HEK293 (cell line): ENCODE results near the gene OSCP1.

Experiments used
- CTCF ChIA-PET: fragments of 350-600 bp; formaldehyde crosslinking; extraction: SDS; loops from one replicate; lab custom pipeline; 2021; ENCODE audit warnings: antibody characterized with exemption; lab: Yijun Ruan, JAX
- POLR2A ChIA-PET: fragments of 300-600 bp; formaldehyde crosslinking; extraction: SDS; loops from one replicate; lab custom pipeline; 2020; ENCODE audit warnings: antibody characterized with exemption, inconsistent platforms; lab: Yijun Ruan, JAX
- H3K27ac ChIP-seq: fragments of 200-500 bp; sonication (Bioruptor generic); 2 replicates; pipeline ENCODE4 v1.5.1; 2014; ENCODE audit warnings: low read depth, low read length, control low read depth, inconsistent platforms; ENCODE audit errors: extremely low read depth
- H3K36me3 ChIP-seq, 2 experiments: fragments of 200-500 bp in 1 of 2; sonication (Bioruptor generic) in 1 of 2; 1 replicate in 1 of 2; 2 replicates in 1 of 2; pipeline ENCODE4 v1.5.1; 2014 to 2017; ENCODE audit warnings: inconsistent platforms in 2 of 2, low read length in 2 of 2; ENCODE audit not compliant: control insufficient read depth in 2 of 2, insufficient read depth in 1 of 2
- H3K4me1 ChIP-seq: fragments of 200-500 bp; sonication (Bioruptor generic); 2 replicates; pipeline ENCODE4 v1.5.1; 2014; ENCODE audit warnings: mild to moderate bottlenecking, low read length, inconsistent platforms; ENCODE audit not compliant: control insufficient read depth, insufficient read depth
- H3K4me3 ChIP-seq: 2 replicates; pipeline ENCODE4 v1.5.1; 2011; ENCODE audit warnings: low read depth, mild to moderate bottlenecking, control low read depth, low read length, moderate library complexity
- H3K9me3 ChIP-seq: fragments of 200-500 bp; sonication (Bioruptor generic); 2 replicates; pipeline ENCODE4 v1.5.1; 2014; ENCODE audit warnings: low read depth, low read length, inconsistent platforms; ENCODE audit not compliant: control insufficient read depth, insufficient read depth
- ATF2 ChIP-seq: fragments of 450-650 bp; formaldehyde crosslinking; IDR thresholded peaks from 2 replicates; pipeline ENCODE4 v1.5.1; 2016; ENCODE audit warnings: missing biosample characterization, missing genetic modification characterization, low read depth
- CTCF ChIP-seq: fragments of 450-650 bp; formaldehyde crosslinking; IDR thresholded peaks from 2 replicates; pipeline ENCODE4 v1.5.1; 2016; ENCODE audit warnings: missing biosample characterization, missing genetic modification characterization
- ELK4 ChIP-seq: IDR thresholded peaks from 2 replicates; pipeline ENCODE4 v1.6.1; 2011; ENCODE audit warnings: mild to moderate bottlenecking, low read depth, low read length, borderline replicate concordance
- GLI2 ChIP-seq: fragments of 450-650 bp; formaldehyde crosslinking; IDR thresholded peaks from 2 replicates; pipeline ENCODE4; 2017; ENCODE audit warnings: missing biosample characterization, missing genetic modification characterization, low read depth, borderline replicate concordance
- GLI4 ChIP-seq: fragments of 450-650 bp; formaldehyde crosslinking; IDR thresholded peaks from 2 replicates; pipeline ENCODE4 v1.5.1; 2016; ENCODE audit warnings: missing biosample characterization, missing genetic modification characterization
- IKZF3 ChIP-seq: fragments of 450-650 bp; IDR thresholded peaks from 2 replicates; pipeline ENCODE4 v1.5.0; 2018; ENCODE audit warnings: missing biosample characterization, mild to moderate bottlenecking, missing genetic modification characterization, moderate library complexity
- MYNN ChIP-seq: fragments of 450-650 bp; formaldehyde crosslinking; IDR thresholded peaks from 2 replicates; pipeline ENCODE4 v1.5.1; 2016; ENCODE audit warnings: missing biosample characterization, missing genetic modification characterization, borderline replicate concordance
- PRDM10 ChIP-seq: fragments of 450-650 bp; formaldehyde crosslinking; IDR thresholded peaks from 2 replicates; pipeline ENCODE4 v1.5.1; 2016; ENCODE audit warnings: missing biosample characterization, missing genetic modification characterization
- SP7 ChIP-seq: fragments of 450-650 bp; formaldehyde crosslinking; IDR thresholded peaks from 2 replicates; pipeline ENCODE4 v1.5.1; 2016; ENCODE audit warnings: missing biosample characterization, missing genetic modification characterization
- ZNF114 ChIP-seq: fragments of 450-650 bp; formaldehyde crosslinking; IDR thresholded peaks from 2 replicates; pipeline ENCODE4 v1.5.0; 2017; ENCODE audit warnings: missing biosample characterization, missing genetic modification characterization
- ZNF121 ChIP-seq: fragments of 450-650 bp; formaldehyde crosslinking; IDR thresholded peaks from 2 replicates; pipeline ENCODE4 v1.5.1; 2016; ENCODE audit warnings: missing biosample characterization, missing genetic modification characterization
- ZNF146 ChIP-seq: fragments of 450-650 bp; formaldehyde crosslinking; IDR thresholded peaks from 2 replicates; pipeline ENCODE4 v1.5.1; 2016; ENCODE audit warnings: missing biosample characterization, missing genetic modification characterization
- ZNF155 ChIP-seq: fragments of 450-650 bp; formaldehyde crosslinking; IDR thresholded peaks from 2 replicates; pipeline ENCODE4 v1.5.1; 2016; ENCODE audit warnings: missing biosample characterization, missing genetic modification characterization
- ZNF214 ChIP-seq: fragments of 450-650 bp; formaldehyde crosslinking; IDR thresholded peaks from 2 replicates; pipeline ENCODE4 v1.5.1; 2017; ENCODE audit warnings: missing biosample characterization, mild to moderate bottlenecking, missing genetic modification characterization, borderline replicate concordance
- ZNF433 ChIP-seq: fragments of 450-650 bp; formaldehyde crosslinking; IDR thresholded peaks from 2 replicates; pipeline ENCODE4 v1.5.1; 2016; ENCODE audit warnings: missing biosample characterization, missing genetic modification characterization, low read depth
- ZNF488 ChIP-seq: fragments of 450-650 bp; formaldehyde crosslinking; IDR thresholded peaks from 2 replicates; pipeline ENCODE4 v1.5.1; 2016; ENCODE audit warnings: missing biosample characterization, missing genetic modification characterization
- ZNF544 ChIP-seq: fragments of 450-650 bp; formaldehyde crosslinking; IDR thresholded peaks from 2 replicates; pipeline ENCODE4 v1.5.0; 2017; ENCODE audit warnings: missing biosample characterization, missing genetic modification characterization
- ZNF600 ChIP-seq: fragments of 450-650 bp; formaldehyde crosslinking; IDR thresholded peaks from 2 replicates; pipeline ENCODE4 v1.5.1; 2016; ENCODE audit warnings: missing biosample characterization, missing genetic modification characterization
- ZNF610 ChIP-seq: fragments of 450-650 bp; formaldehyde crosslinking; IDR thresholded peaks from 2 replicates; pipeline ENCODE4 v1.5.1; 2016; ENCODE audit warnings: missing biosample characterization, missing genetic modification characterization, borderline replicate concordance
- ZNF654 ChIP-seq: fragments of 450-650 bp; formaldehyde crosslinking; IDR thresholded peaks from 2 replicates; pipeline ENCODE4 v1.5.1; 2016; ENCODE audit warnings: low read depth, missing biosample characterization, missing genetic modification characterization
- ZNF660 ChIP-seq: fragments of 450-650 bp; IDR thresholded peaks from 2 replicates; pipeline ENCODE4 v1.5.1; 2018; ENCODE audit warnings: missing biosample characterization, mild to moderate bottlenecking, missing genetic modification characterization
- ZNF76 ChIP-seq: fragments of 450-650 bp; formaldehyde crosslinking; IDR thresholded peaks from 2 replicates; pipeline ENCODE4; 2016; ENCODE audit warnings: low read depth, missing biosample characterization, missing genetic modification characterization, borderline replicate concordance
- ZNF792 ChIP-seq: fragments of 450-650 bp; formaldehyde crosslinking; IDR thresholded peaks from 2 replicates; pipeline ENCODE4 v1.5.1; 2016; ENCODE audit warnings: missing biosample characterization, missing genetic modification characterization

The OSCP1 gene

GRCh38 chr1:36447450-36447849 is 2.8 kb downstream of the OSCP1 start:
- H3K4me1 ChIP-seq: no peaks in the 10 kb centered on the region
- TF ChIP-seq GLI2 (no peak), MYNN (tag by site-specific recombination) (no peak), ZNF600 (no peak), ZNF488 (tag by site-specific recombination) (no peak), ZNF146 (tag by site-specific recombination) (no peak), ZNF214 (tag by site-specific recombination) (no peak), ZNF654 (tag by site-specific recombination) (no peak), ZNF610 (no peak), ZNF660 (tag by site-specific recombination) (no peak), ATF2 (no peak)
- H3K36me3 ChIP-seq: no peaks in the 10 kb centered on the region
- ChIA-PET CTCF (interaction anchor here (0.8 kb wide), 1 partner anchor 25 kb away, joined by 3 read pairs; no protein-coding TSS in a partner anchor), POLR2A (no interaction called here)
- H3K4me3 ChIP-seq: no peak overlapping the region
- H3K9me3 ChIP-seq: no peaks in the 10 kb centered on the region
- no peak overlapping the region for H3K27ac ChIP-seq

GRCh38 chr1:36446746-36447145 is 3.5 kb downstream of the OSCP1 start:
- CTCF ChIA-PET: interaction anchor here (0.6 to 0.9 kb wide), 5 partner anchors 25 to 298 kb away, joined by 3 to 4 read pairs (median 3); partner anchors contain the start of genes CSF3R and TRAPPC3
- no peak overlapping the region for H3K4me3 ChIP-seq
- POLR2A ChIA-PET: no interaction called here
- no peaks in the 10 kb centered on the region for H3K9me3 ChIP-seq
- TF ChIP-seq ZNF76 (no peak), ZNF114 (tag by site-specific recombination) (no peak), ZNF155 (tag by site-specific recombination) (no peak), ZNF488 (tag by site-specific recombination) (no peak), SP7 (no peak), ELK4 (no peak), GLI4 (tag by site-specific recombination) (no peak), ZNF433 (no peak), ZNF792 (tag by site-specific recombination) (no peak), ZNF544 (tag by site-specific recombination) (no peak), ZNF121 (no peak)
- H3K4me1 ChIP-seq: no peaks in the 10 kb centered on the region
- no peak overlapping the region for H3K27ac ChIP-seq
- no peaks in the 10 kb centered on the region for H3K36me3 ChIP-seq

- no peak overlapping the region for H3K27ac ChIP-seq
- no peaks in the 10 kb centered on the region for H3K36me3 ChIP-seq
- POLR2A ChIA-PET: no interaction called here
- H3K4me1 ChIP-seq: no peaks in the 10 kb centered on the region
- no peaks in the 10 kb centered on the region for H3K9me3 ChIP-seq
- H3K4me3 ChIP-seq: no peak overlapping the region
- CTCF ChIA-PET: interaction anchor here (0.8 to 1.1 kb wide), 4 partner anchors 24 to 297 kb away, joined by 3 to 4 read pairs (median 4); partner anchors contain the start of genes CSF3R and TRAPPC3
- TF ChIP-seq IKZF3 (0 out of 2 replicates have a peak, but pooled peaks have one; percentile 22), CTCF (tag by site-specific recombination) (peak; percentile 15; the same call in 1 of the 2 replicates), ZNF654 (tag by site-specific recombination) (peak; percentile 48), PRDM10 (tag by site-specific recombination) (no peak)
Observed at GRCh38 chr1:36446271-36446670, 4.0 kb downstream of the OSCP1 start.
